Ishikawa (cell line): ENCODE measurements around the gene SAMD14.

Source experiments
- CREB1 ChIP-seq: IDR thresholded peaks from 2 replicates; pipeline ENCODE4 v1.6.1; 2012; ENCODE audit warnings: low read depth
- TAF1 ChIP-seq: IDR thresholded peaks from 2 replicates; pipeline ENCODE4 v1.6.1; 2012; ENCODE audit warnings: low read depth, mild to moderate bottlenecking
- TEAD4 ChIP-seq: IDR thresholded peaks from 2 replicates; pipeline ENCODE4 v1.6.1; 2012
- TF ChIP-seq, protein P1 (sequence below): IDR thresholded peaks from 2 replicates; pipeline ENCODE4 v1.6.1; 2012

DNA sequence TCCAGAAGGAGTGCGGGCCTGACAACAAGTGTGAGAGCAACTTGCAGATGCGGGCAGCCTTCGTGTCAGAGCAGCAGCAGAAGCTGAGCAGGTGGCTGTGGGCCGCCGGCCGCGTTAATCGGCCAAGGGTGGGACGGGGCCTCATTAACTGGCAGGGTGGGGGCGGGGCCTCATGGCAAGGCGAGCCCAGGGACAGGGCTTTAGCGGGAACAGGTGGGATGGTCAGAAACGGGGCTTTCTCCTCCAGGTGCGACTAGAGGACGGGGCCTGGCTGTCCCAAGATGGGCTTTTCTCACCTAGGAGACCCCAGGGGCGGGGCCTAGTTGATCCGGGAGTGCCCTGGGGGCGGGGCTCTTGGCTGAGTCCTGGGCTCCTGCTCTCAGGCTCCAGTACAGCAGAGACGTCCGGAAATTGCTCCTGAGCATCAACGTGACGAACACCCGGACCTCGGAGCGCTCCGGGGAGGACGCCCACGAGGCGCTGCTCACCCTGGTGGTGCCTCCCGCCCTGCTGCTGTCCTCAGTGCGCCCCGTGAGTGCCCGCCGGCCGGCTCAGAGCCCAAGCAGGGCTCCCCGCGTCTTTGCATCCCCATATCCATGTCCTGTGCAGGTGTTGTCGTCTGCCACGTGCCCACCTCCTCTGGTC is 53.2 kb downstream of the SAMD14 start:
- TF ChIP-seq TEAD4, result no peak
- TF ChIP-seq, protein P1, sequence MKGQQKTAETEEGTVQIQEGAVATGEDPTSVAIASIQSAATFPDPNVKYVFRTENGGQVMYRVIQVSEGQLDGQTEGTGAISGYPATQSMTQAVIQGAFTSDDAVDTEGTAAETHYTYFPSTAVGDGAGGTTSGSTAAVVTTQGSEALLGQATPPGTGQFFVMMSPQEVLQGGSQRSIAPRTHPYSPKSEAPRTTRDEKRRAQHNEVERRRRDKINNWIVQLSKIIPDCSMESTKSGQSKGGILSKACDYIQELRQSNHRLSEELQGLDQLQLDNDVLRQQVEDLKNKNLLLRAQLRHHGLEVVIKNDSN, result no peak
- TF ChIP-seq CREB1, result no peak
- TF ChIP-seq TAF1, result no peak
